GM10266 (cell line): ENCODE measurements around the gene UCN2.

Source experiments
- DNase-seq: peaks from one replicate; pipeline ENCODE4 v3.0.0; 2012; ENCODE audit errors: extremely low spot score
- CTCF ChIP-seq: IDR thresholded peaks from 2 replicates; pipeline ENCODE4 v1.5.1; 2012; ENCODE audit warnings: mild to moderate bottlenecking, low read depth; ENCODE audit not compliant: control insufficient read depth, insufficient read depth; ENCODE audit errors: missing control alignments

The UCN2 gene

DNA sequence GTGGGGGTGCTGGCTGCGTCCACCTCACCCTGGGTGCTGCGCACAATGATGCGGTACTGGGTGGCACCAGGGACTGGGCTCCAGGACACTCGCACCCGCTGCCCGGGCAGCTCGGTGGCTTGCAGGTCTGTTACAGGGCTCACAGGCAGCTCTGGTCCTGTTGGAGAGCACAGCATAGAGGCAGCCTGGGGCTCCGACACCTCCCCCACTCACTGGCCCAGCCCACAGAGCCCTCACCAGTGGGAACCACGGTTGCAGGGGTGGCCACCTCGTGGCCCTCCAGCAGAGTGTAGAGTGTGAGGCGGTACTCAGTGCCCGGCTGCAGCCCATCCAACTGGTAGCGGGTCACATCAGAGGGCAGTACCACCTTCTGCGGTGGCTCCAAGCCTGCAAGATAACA, 27.9 kb upstream of the UCN2 start:
- TF ChIP-seq CTCF: no peak
- DNase-seq: no peak

DNA sequence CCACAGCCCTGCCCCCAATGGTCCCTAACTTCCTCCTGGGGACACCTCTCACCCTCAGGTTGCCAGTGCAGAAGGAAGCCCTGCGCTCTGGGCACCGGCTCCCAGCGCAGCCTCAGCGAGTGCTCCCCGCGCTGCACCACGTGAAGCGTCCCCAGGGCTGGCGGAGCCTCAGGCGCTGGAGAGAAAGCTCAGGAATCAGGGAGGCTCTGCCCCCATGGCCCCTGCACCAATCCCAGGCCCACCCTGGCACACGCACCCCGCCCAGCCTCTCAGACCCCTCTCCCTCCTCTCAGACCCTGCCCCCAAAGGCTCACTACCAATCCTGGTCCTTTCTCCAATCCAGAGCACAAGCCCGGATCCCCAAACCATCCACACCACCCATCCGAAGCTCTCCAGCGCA, 24.6 kb upstream of the UCN2 start:
- no peak for TF ChIP-seq CTCF
- DNase-seq: no peak

- TF ChIP-seq CTCF: no peak
- DNase-seq: no peak
Measured at GRCh38 chr3:48587686-48588085, 24.1 kb upstream of the UCN2 start.

DNA sequence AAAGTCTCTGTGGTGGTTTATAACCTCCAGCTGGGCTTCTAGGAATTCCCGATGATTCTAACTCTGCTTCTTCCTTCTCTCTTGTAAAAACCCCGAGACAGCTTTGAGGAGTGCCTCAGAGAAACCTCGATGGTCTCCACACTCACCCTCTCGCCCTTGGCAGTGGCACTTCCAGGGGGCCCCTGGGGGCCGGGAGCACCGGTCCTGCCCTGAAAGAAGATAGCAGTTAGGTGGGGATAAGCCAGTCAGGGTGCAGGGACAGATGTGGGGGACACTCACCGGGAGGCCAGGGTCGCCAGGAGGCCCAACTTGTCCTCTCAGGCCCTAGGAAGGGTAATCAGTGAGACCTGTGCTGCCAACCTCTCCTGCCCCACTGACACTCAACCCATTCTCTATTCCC, 21.8 kb upstream of the UCN2 start:
- DNase-seq: no peak
- no peak for TF ChIP-seq CTCF

- DNase-seq: no peak
- no peak for TF ChIP-seq CTCF
Measured at GRCh38 chr3:48584836-48585235, 21.3 kb upstream of the UCN2 start.

DNA sequence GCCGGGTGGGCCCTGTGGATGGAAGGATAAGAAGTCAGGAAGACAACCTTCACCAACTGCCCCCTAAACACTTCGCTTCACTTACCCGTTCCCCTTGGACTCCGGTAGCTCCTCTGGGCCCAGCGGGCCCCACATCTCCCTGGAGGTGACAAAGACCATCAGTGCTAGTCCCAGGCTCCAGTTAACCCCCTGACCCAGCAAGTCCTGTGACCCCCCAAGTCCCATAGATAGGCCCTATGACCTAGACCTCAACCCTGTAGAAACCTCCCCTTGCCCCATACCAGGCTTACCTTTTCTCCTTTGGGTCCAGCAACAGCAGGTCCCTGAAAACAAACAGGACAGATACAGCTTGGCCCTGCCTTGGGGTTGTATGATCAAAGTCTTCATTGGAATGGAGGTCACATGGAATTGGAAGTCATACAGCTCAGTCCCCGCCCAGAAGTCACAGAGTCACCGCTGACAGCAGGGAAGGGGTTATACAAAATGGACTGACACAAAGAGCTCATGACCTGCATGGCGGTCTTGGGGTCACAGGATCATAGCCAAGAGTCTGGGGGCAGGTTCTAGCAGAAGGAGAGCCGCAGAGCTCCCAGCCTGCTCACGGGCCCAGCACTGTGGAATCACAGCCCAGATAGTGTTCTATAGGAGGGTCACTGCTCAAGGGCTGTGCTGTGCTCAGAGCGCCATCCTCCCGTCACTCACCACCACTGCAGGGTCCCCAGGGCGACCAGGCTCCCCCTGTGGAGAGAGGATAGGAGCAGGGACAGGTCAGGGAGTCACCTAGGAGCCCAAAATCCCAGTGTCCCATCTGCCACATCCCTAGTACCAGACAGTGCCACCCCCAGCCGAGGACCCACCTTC, 18.3 kb upstream of the UCN2 start:
- TF ChIP-seq CTCF: no peak
- no peak for DNase-seq

GRCh38 chr3:48576647-48577046, 13.1 kb upstream of the UCN2 start:
- TF ChIP-seq CTCF: no peak
- DNase-seq: no peak
